HCT116 (cell line): ENCODE data around the gene KCNIP4. TPM values are rescaled to one million over a fixed set of nuclear protein-coding genes. Genes with fewer than 3 reads are reported as not detected.

Experiments used
- ATAC-seq: fragments of 200-7000 bp; cut with Tn5 transposase; 2 replicates; pipeline ENCODE4 v1.9.1; 2020; ENCODE audit warnings: mild to moderate bottlenecking, moderate library complexity
- BruUV-seq: library from RNA; stranded (reverse); fragments of 400-500 nt; replicated peaks from 2 replicates; lab custom pipeline; 2021; lab: Mats Ljungman, UMichigan
- CTCF ChIA-PET: fragments of 300-600 bp; sonication (Branson Sonifier 250); formaldehyde crosslinking; loops from one replicate; lab custom pipeline; 2021; ENCODE audit warnings: antibody characterized with exemption; lab: Charles Lee
- POLR2A ChIA-PET: fragments of 300-600, 350-600 bp; sonication (Branson Sonifier 250); formaldehyde crosslinking; loops from one replicate; lab custom pipeline; 2021; ENCODE audit warnings: antibody characterized with exemption; lab: Charles Lee
- RAD21 ChIA-PET, 2 experiments: fragments of 300-600 bp; sonication (Branson Sonifier 250); formaldehyde crosslinking; loops; one replicate each; lab custom pipeline; 2023; ENCODE audit warnings: low total read pairs in 2 of 2; ENCODE audit not compliant: uncharacterized antibody in 2 of 2, unreplicated experiment in 2 of 2, low non-redundant PET in 1 of 2; lab: Charles Lee
- DNase-seq: peaks from one replicate; pipeline ENCODE4 v3.0.0-alpha.2; 2010; ENCODE audit warnings: low read depth, low spot score
- H2AFZ ChIP-seq: fragments of 200-600 bp; shearing (Covaris generic), sonication (generic); 2 replicates; pipeline ENCODE4 v1.6.1; 2017; ENCODE audit warnings: low read depth, mixed run types, mixed read lengths, antibody characterized with exemption, low read length; ENCODE audit not compliant: poor library complexity, severe bottlenecking
- H3K27ac ChIP-seq: 2 replicates; pipeline ENCODE4 v1.5.1; 2012; ENCODE audit warnings: low read depth, low read length
- H3K27me3 ChIP-seq: fragments of 200-600 bp; sonication (generic); 2 replicates; pipeline ENCODE4 v1.6.1; 2016; ENCODE audit warnings: mixed run types, low read length, mixed read lengths; ENCODE audit not compliant: insufficient read depth
- H3K36me3 ChIP-seq, 2 experiments: fragments of 200-500 bp in 1 of 2; fragments of 200-600 bp in 1 of 2; sonication (Bioruptor generic) in 1 of 2; sonication (generic) in 1 of 2; 2 replicates each; pipeline versions ENCODE4 v1.5.1 to v1.6.1; 2014 to 2016; ENCODE audit warnings: low read length in 2 of 2, inconsistent platforms in 1 of 2, mixed read lengths in 1 of 2, mixed run types in 1 of 2; ENCODE audit not compliant: insufficient read depth in 2 of 2, control insufficient read depth in 1 of 2
- H3K4me1 ChIP-seq, 2 experiments: fragments of 200-600 bp in 1 of 2; sonication (generic) in 1 of 2; 2 replicates each; pipeline versions ENCODE4 v1.5.1 to v1.6.1; 2012 to 2017; ENCODE audit warnings: low read length in 2 of 2, inconsistent platforms in 1 of 2, mild to moderate bottlenecking in 1 of 2, mixed read lengths in 1 of 2, mixed run types in 1 of 2, moderate library complexity in 1 of 2; ENCODE audit not compliant: insufficient read depth in 2 of 2, control insufficient read depth in 1 of 2
- H3K4me2 ChIP-seq: fragments of 200-600 bp; sonication (generic); 2 replicates; pipeline ENCODE4 v1.6.1; 2017; ENCODE audit warnings: mixed run types, low read length, mixed read lengths
- H3K4me3 ChIP-seq, 2 experiments: fragments of 200-600 bp in 1 of 2; sonication (generic) in 1 of 2; replicated peaks in 1 of 2; 2 replicates each; pipeline ENCODE4 v1.5.1; 2011 to 2016; ENCODE audit warnings: low read length in 2 of 2, control low read depth in 1 of 2, low read depth in 1 of 2, mild to moderate bottlenecking in 1 of 2, mixed read lengths in 1 of 2, mixed run types in 1 of 2
- H3K79me2 ChIP-seq: fragments of 200-600 bp; sonication (generic); 2 replicates; pipeline ENCODE4 v1.6.1; 2017; ENCODE audit warnings: mild to moderate bottlenecking, mixed run types, low read length, moderate library complexity, mixed read lengths; ENCODE audit not compliant: insufficient read depth
- H3K9ac ChIP-seq: fragments of 200-600 bp; sonication (generic); 2 replicates; pipeline ENCODE4 v1.6.1; 2016; ENCODE audit warnings: low read length, mixed read lengths
- H3K9me2 ChIP-seq: fragments of 200-600 bp; sonication (generic), shearing (Covaris generic); 2 replicates; pipeline ENCODE4 v1.6.1; 2017; ENCODE audit warnings: mixed run types, mild to moderate bottlenecking, moderate library complexity; ENCODE audit not compliant: insufficient read depth
- H3K9me3 ChIP-seq, 2 experiments: fragments of 200-500 bp in 1 of 2; fragments of 200-600 bp in 1 of 2; sonication (Bioruptor generic) in 1 of 2; sonication (generic) in 1 of 2; 2 replicates each; pipeline ENCODE4 v1.6.1; 2014 to 2017; ENCODE audit warnings: low read length in 2 of 2, mixed read lengths in 2 of 2, inconsistent platforms in 1 of 2, low read depth in 1 of 2, mild to moderate bottlenecking in 1 of 2, mixed run types in 1 of 2, moderate library complexity in 1 of 2; ENCODE audit not compliant: control insufficient read depth in 1 of 2, insufficient read depth in 1 of 2
- H4K20me1 ChIP-seq: fragments of 200-600 bp; sonication (generic), shearing (Covaris generic); 2 replicates; pipeline ENCODE4 v1.6.1; 2017; ENCODE audit warnings: mixed run types, mild to moderate bottlenecking, moderate library complexity; ENCODE audit not compliant: insufficient read depth
- EZH2 ChIP-seq: fragments of 200-600 bp; sonication (generic); IDR thresholded peaks from 2 replicates; pipeline ENCODE4 v1.6.1; 2017; ENCODE audit warnings: antibody characterized with exemption, mixed run types
- EZH2phosphoT487 ChIP-seq: fragments of 200-600 bp; IDR thresholded peaks from 2 replicates; pipeline ENCODE4 v1.6.1; 2018; ENCODE audit warnings: antibody characterized with exemption, borderline replicate concordance
- POLR2A ChIP-seq: IDR thresholded peaks from 2 replicates; pipeline ENCODE4 v1.7.0; 2011; ENCODE audit warnings: borderline replicate concordance; ENCODE audit not compliant: insufficient read depth, insufficient read length; ENCODE audit errors: extremely low read depth
- RAD21 ChIP-seq: IDR thresholded peaks from 2 replicates; pipeline ENCODE4 v1.6.1; 2012; ENCODE audit warnings: low read depth, mild to moderate bottlenecking
- REST ChIP-seq: IDR thresholded peaks from 2 replicates; pipeline ENCODE4 v1.6.1; 2012; ENCODE audit warnings: low read depth
- TCF7L2 ChIP-seq: IDR thresholded peaks from 2 replicates; pipeline ENCODE4 v1.7.0; 2011; ENCODE audit warnings: borderline replicate concordance, inconsistent platforms; ENCODE audit not compliant: insufficient read depth, insufficient read length; ENCODE audit errors: extremely low read depth
- intact Hi-C: fragments of 100-400 bp; cut with micrococcal nuclease; formaldehyde crosslinking; loops from 2 replicates; pipeline ENCODE4 v1.10.0; 2022
- total RNA-seq: library from RNA; stranded (reverse); gene quantifications from one replicate; pipeline ENCODE4 v1.2.1, GENCODE V29; 2021; ENCODE audit not compliant: unreplicated experiment
- TF ChIP-seq, protein P1 (sequence below): IDR thresholded peaks from 2 replicates; pipeline ENCODE4 v1.6.1; 2012

Gene KCNIP4
- total RNA-seq, 1 experiment from 2014 or later, result not detected

- TF ChIP-seq, protein P1, sequence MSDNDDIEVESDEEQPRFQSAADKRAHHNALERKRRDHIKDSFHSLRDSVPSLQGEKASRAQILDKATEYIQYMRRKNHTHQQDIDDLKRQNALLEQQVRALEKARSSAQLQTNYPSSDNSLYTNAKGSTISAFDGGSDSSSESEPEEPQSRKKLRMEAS, result no peak
- TF ChIP-seq, all 23 proteins: peak for 0
Observed at GRCh38 chr4:20982544-20982943, 966.0 kb downstream of the KCNIP4 start (continued).

- DNase-seq (no peak), ATAC-seq (no peak)
- no TSS peak for BruUV-seq
- no peak overlapping the region for H2AFZ ChIP-seq
- peaks cover 3 to 6% of the 10 kb centered on the region in 2 experiments; a peak in 2 of 4 replicates for H3K9me3 ChIP-seq
- H3K9ac ChIP-seq, result no peak overlapping the region
- ChIA-PET CTCF (no interaction called here), POLR2A (no interaction called here), RAD21 (no interaction called here)
- intact Hi-C loops, result no loop called here
- H3K36me3 ChIP-seq, result no peaks in the 10 kb centered on the region
- no peaks in the 10 kb centered on the region for H3K79me2 ChIP-seq
- no peaks in the 10 kb centered on the region for H4K20me1 ChIP-seq
- H3K4me2 ChIP-seq, result no peak overlapping the region
- no peaks in the 10 kb centered on the region for H3K9me2 ChIP-seq
- H3K27me3 ChIP-seq, result no peaks in the 10 kb centered on the region
- H3K4me1 ChIP-seq, result no peaks in the 10 kb centered on the region
- TF ChIP-seq POLR2A, result no peak
- no peak for TF ChIP-seq TCF7L2
- TF ChIP-seq REST, result no peak
- no peak for TF ChIP-seq EZH2phosphoT487
- TF ChIP-seq RAD21, result no peak
- TF ChIP-seq EZH2, result no peak
- H3K27ac ChIP-seq, result no peak overlapping the region
- H3K4me3 ChIP-seq, result no peak overlapping the region
Observed at GRCh38 chr4:20960291-20960690, 988.3 kb downstream of the KCNIP4 start.
